Measurements from ENCODE around the gene DRC3. TPM values are rescaled to one million over a fixed set of nuclear protein-coding genes. Genes with fewer than 3 reads are reported as not detected.

DRC3 gene, protein sequence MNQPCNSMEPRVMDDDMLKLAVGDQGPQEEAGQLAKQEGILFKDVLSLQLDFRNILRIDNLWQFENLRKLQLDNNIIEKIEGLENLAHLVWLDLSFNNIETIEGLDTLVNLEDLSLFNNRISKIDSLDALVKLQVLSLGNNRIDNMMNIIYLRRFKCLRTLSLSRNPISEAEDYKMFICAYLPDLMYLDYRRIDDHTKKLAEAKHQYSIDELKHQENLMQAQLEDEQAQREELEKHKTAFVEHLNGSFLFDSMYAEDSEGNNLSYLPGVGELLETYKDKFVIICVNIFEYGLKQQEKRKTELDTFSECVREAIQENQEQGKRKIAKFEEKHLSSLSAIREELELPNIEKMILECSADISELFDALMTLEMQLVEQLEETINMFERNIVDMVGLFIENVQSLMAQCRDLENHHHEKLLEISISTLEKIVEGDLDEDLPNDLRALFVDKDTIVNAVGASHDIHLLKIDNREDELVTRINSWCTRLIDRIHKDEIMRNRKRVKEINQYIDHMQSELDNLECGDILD
- total RNA-seq (1 to 10 TPM in 1 of 5 experiments, under 1 TPM in 1, not detected in 3; 1.00 to 2.4 TPM), polyA plus RNA-seq (under 1 TPM in 1 of 2 donors, not detected in 1; 0.50 TPM), total RNA-seq (0.81 reads per million)

DNA sequence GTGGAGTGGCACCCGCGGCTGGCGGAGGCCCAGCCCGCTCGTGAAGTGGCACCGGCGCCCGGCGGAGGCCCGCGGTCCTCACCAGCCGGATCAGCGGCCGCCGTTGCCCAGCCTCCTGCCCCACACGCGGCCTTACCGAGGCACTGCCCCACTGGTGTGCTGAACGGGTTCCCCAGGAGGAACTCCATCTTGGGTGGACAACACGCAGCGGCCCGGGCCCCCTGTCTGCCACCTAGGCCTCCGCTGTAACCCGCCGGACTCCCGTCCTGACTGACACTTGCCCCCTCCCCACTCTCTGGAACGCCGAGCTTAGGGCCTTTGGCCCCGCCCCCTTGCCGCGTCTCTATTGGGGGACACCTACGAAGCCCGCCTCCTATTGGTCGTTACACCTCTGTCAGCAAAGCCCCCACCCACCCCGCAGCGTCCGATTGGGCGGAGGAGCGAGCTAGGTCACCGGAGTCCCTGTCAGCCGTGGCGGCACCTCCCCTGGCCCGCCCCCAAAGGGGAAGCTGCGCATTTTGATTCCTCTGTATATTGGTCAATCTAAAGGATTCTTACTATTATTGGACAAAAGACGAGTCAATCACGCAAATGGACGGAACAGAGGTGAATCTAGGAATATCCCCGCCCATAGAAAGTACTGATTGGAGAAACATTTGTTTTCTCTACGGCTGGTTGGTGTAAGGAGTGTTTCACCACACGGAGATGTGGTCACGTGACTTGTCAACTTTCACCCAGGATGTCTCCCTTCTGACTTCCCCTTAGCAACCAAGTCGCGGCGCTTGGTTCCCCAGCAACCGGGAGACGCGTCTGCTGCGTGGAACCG is at the start of gene DRC3, which contains the start of gene TOM1L2:
DRC3 (plus strand) TSS at position 737 of the 826 bp plus-strand sequence. CDS start 4,737 bp downstream, outside the sequence.
TOM1L2 (minus strand) TSS at position 275 of the 826 bp plus-strand sequence; CDS start at position 188, 87 bp downstream.
- peak within 1 kb of the TSS; percentile 89 to 98 (median 95) for H3K27ac Mint-ChIP-seq
- peak within 1 kb of the TSS; percentile 70 for H3K4me3 ChIP-seq (ENCODE audit: low read length)
- DNase-seq (peak; percentile 96 to 100 (median 100)), ATAC-seq (peak; percentile 95)
- ChIA-PET POLR2A (interaction anchor here (0.6 to 3.4 kb wide), 11 partner anchors 10 to 293 kb away, joined by 3 to 62 read pairs (median 4); partner anchors contain the start of genes ALKBH5 and SREBF1), CTCF (interaction anchor here (0.6 to 2.8 kb wide), 7 partner anchors 11 to 66 kb away, joined by 3 to 12 read pairs (median 3); no protein-coding TSS in a partner anchor)
- H3K4me1 Mint-ChIP-seq, result peaks cover 30 to 57% (median 45%) of the 10 kb centered on the region in 7 donors
- peaks cover 14 to 26% of the 10 kb centered on the region in 2 donors for H3K4me1 ChIP-seq (ENCODE audit: control insufficient read depth in 2 of 2, insufficient read depth in 2 of 2, low read length in 2 of 2)
- no peaks in the 10 kb centered on the region for H3K36me3 ChIP-seq (ENCODE audit: control insufficient read depth in 2 of 3, insufficient read depth in 3 of 3, low read length in 3 of 3)
- H3K9me3 Mint-ChIP-seq, result no peaks in the 10 kb centered on the region
- peak within 1 kb of the TSS; percentile 85 for H3K27ac ChIP-seq (ENCODE audit: low read depth, low read length)
- H3K4me3 Mint-ChIP-seq, result peak within 1 kb of the TSS; percentile 93 to 98 (median 97)
- H3K36me3 Mint-ChIP-seq, result no peaks in the 10 kb centered on the region
- intact Hi-C loops (cut with micrococcal nuclease), result loop anchor here (1.0 to 10.0 kb wide), 23 partner anchors 12 to 1555 kb away; partner anchors contain the start of genes ALKBH5 (in 2 of the 2), ATPAF2 (in 2 of the 2), DRG2 (in 2 of the 2) and GID4 (in 2 of the 2)
- no peaks in the 10 kb centered on the region for H3K27me3 ChIP-seq (ENCODE audit: control insufficient read depth in 2 of 2, insufficient read depth in 2 of 2, low read length in 2 of 2)
- no peaks in the 10 kb centered on the region for H3K27me3 Mint-ChIP-seq
- no peaks in the 10 kb centered on the region for H3K9me3 ChIP-seq (ENCODE audit: control insufficient read depth in 2 of 3, low read length in 3 of 3)

DNA sequence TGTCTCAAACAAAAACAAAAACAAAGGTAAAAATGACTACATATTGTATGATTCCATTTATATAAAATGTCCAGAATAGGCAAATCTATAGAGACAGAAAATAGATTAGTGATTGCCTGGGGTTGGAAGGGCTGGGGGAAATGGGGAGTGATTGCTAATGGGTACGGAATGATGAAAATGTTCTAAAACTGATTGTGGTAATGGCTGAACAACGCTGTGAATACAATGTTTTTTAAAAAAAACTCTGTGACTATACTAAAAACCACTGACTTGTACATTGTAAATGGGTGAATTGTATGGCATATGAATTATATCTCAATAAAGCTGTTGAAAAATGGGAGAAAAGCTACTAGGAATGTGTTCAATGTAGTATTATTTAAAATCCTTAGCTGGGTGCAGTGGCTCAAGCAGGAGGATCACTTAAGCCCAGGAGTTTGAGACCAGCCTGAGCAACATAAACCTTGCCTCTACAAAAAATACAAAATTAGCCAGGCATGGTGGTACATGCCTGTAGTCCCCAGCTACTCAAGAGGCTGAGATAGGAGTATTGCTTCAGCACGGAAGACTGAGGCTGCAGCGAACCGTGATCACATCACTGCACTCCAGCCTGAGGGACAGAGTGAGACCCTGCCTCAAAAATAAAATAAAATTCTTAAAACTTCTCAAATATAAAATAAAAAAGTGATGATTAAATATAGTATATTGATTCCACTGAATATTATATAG is 48.4 kb upstream of the DRC3 start:
- DNase-seq (no peak), ATAC-seq (no peak)
- H3K9me3 Mint-ChIP-seq, result peaks cover 0 to 2% (median 0%) of the 10 kb centered on the region in 11 donors
- H3K36me3 ChIP-seq (ENCODE audit: control insufficient read depth in 2 of 3, insufficient read depth in 3 of 3, low read length in 3 of 3), result no peaks in the 10 kb centered on the region
- intact Hi-C loops (cut with micrococcal nuclease), result no loop called here
- ChIA-PET CTCF (interaction anchor here (1.1 kb wide), 1 partner anchor 244 kb away, joined by 3 read pairs; no protein-coding TSS in a partner anchor), POLR2A (no interaction called here)
- H3K27me3 Mint-ChIP-seq, result no peaks in the 10 kb centered on the region
- H3K4me1 ChIP-seq (ENCODE audit: control insufficient read depth in 2 of 2, insufficient read depth in 2 of 2, low read length in 2 of 2), result peaks cover 0 to 4% of the 10 kb centered on the region in 2 donors
- H3K27ac ChIP-seq (ENCODE audit: low read depth, low read length), result no peak overlapping the region
- no peak overlapping the region for H3K27ac Mint-ChIP-seq
- H3K4me1 Mint-ChIP-seq, result peaks cover 18 to 50% (median 44%) of the 10 kb centered on the region in 7 donors
- no peak overlapping the region for H3K4me3 ChIP-seq (ENCODE audit: low read length)
- H3K27me3 ChIP-seq (ENCODE audit: control insufficient read depth in 2 of 2, insufficient read depth in 2 of 2, low read length in 2 of 2), result no peaks in the 10 kb centered on the region
- no peaks in the 10 kb centered on the region for H3K9me3 ChIP-seq (ENCODE audit: control insufficient read depth in 2 of 3, low read length in 3 of 3)
- no peak overlapping the region for H3K4me3 Mint-ChIP-seq
- peaks cover 0 to 14% (median 4%) of the 10 kb centered on the region in 5 donors for H3K36me3 Mint-ChIP-seq

DNA sequence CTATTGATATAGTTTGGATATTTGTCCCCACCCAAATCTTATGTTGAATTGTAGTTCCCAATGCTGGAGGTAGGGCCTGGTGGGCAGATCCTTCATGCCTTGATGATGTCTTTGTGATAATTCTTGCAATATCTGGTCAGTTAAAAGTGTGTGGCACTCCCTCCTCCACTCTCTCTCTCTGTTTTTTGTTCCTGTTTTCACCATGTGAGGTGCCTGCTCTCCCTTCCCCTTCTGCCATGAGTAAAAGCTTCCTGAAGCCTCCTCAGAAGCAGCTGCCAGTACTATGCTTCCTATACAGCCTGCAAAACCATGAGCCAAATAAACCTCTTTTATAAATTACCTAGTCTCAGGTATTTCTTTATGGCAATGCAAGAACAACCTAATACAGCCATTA is 47.8 kb upstream of the DRC3 start:
- H3K27ac ChIP-seq (ENCODE audit: low read depth, low read length), result no peak overlapping the region
- no peaks in the 10 kb centered on the region for H3K4me1 ChIP-seq (ENCODE audit: control insufficient read depth in 2 of 2, insufficient read depth in 2 of 2, low read length in 2 of 2)
- ATAC-seq, result no peak
- Mint-ChIP-seq H3K36me3 (peaks cover 0 to 14% (median 4%) of the 10 kb centered on the region in 5 donors), H3K4me1 (peaks cover 13 to 50% (median 42%) of the 10 kb centered on the region in 7 donors), H3K4me3 (no peak overlapping the region), H3K27ac (peak overlapping the region in 3 of 9 donors; percentile 29 to 87 (median 44)), H3K9me3 (peaks cover 0 to 2% (median 0%) of the 10 kb centered on the region in 11 donors), H3K27me3 (no peaks in the 10 kb centered on the region)
- no peak overlapping the region for H3K4me3 ChIP-seq (ENCODE audit: low read length)
- H3K27me3 ChIP-seq (ENCODE audit: control insufficient read depth in 2 of 2, insufficient read depth in 2 of 2, low read length in 2 of 2), result no peaks in the 10 kb centered on the region
- DNase-seq, result no peak
- intact Hi-C loops (cut with micrococcal nuclease), result no loop called here
- no peaks in the 10 kb centered on the region for H3K9me3 ChIP-seq (ENCODE audit: control insufficient read depth in 2 of 3, low read length in 3 of 3)
- CTCF ChIA-PET, result interaction anchor here (1.1 kb wide), 1 partner anchor 244 kb away, joined by 3 read pairs; no protein-coding TSS in a partner anchor
- H3K36me3 ChIP-seq (ENCODE audit: control insufficient read depth in 2 of 3, insufficient read depth in 3 of 3, low read length in 3 of 3), result no peaks in the 10 kb centered on the region
- POLR2A ChIA-PET, result no interaction called here

DNA sequence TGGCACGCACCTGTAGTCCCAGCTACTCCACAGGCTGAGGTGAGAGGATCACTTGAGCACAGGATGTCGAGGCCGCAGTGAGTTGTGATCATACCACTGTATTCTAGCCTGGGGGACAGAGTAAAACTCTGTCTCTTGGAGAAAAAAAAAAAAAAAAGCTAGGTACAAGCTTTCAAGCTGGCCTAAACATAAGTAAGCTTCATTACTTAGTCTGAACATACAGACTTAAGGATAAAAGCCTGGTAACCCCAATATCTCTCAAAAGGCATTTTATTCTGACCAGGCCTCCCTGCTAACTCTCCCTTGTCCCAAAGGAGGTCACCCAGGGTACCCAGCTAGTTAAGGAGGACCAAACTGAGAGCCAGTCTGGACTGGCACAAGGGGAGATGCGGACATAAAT is 46.6 kb upstream of the DRC3 start:
- Histone ChIP-seq H3K36me3 (ENCODE audit: control insufficient read depth in 2 of 3, insufficient read depth in 3 of 3, low read length in 3 of 3) (no peaks in the 10 kb centered on the region), H3K9me3 (ENCODE audit: control insufficient read depth in 2 of 3, low read length in 3 of 3) (no peaks in the 10 kb centered on the region), H3K27ac (ENCODE audit: low read depth, low read length) (no peak overlapping the region), H3K4me1 (ENCODE audit: control insufficient read depth in 2 of 2, insufficient read depth in 2 of 2, low read length in 2 of 2) (no peaks in the 10 kb centered on the region), H3K4me3 (ENCODE audit: low read length) (no peak overlapping the region), H3K27me3 (ENCODE audit: control insufficient read depth in 2 of 2, insufficient read depth in 2 of 2, low read length in 2 of 2) (no peaks in the 10 kb centered on the region)
- CTCF ChIA-PET, result no interaction called here
- Mint-ChIP-seq H3K27ac (peak overlapping the region in 1 of 9 donors; percentile 25), H3K9me3 (peaks cover 0 to under 1% (median 0%) of the 10 kb centered on the region in 11 donors), H3K4me1 (peaks cover 11 to 51% (median 44%) of the 10 kb centered on the region in 7 donors), H3K4me3 (no peak overlapping the region), H3K27me3 (no peaks in the 10 kb centered on the region), H3K36me3 (peaks cover 0 to 14% (median 4%) of the 10 kb centered on the region in 5 donors)
- DNase-seq (no peak), ATAC-seq (no peak)
- POLR2A ChIA-PET, result interaction anchor here (0.6 kb wide), 1 partner anchor 19 kb away, joined by 3 read pairs; no protein-coding TSS in a partner anchor
- intact Hi-C loops (cut with micrococcal nuclease), result no loop called here

DNA sequence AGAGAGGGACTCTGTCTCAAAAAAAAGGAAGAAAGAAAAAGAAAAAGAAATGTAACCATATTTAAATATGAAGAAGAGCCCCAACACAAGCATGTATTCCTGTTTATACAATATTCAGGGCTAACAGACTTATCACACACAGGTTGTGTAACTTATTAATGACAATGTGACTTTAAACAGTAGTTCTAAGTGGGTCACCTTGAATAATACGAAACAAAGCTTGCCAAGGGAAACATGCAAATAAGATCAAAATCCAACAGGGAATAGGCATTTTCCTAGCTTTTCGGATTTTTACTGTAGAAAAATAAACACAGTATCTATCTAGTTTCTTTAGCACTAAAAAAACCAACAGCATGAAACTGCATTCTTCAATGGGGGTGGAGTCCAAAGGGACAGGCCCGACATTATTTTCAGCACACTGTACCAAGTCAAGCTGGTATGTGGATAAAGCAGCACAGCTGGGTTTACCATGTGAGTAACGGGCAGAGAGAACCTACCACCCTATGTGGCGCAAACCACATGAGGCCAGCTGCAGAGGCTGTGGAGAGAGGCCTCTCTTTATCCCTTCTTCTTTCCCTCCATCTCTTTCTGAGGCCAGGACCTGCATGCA is 45.7 kb upstream of the DRC3 start:
- peaks cover 3 to 56% (median 42%) of the 10 kb centered on the region in 7 donors for H3K4me1 Mint-ChIP-seq
- H3K4me1 ChIP-seq (ENCODE audit: control insufficient read depth in 2 of 2, insufficient read depth in 2 of 2, low read length in 2 of 2), result no peaks in the 10 kb centered on the region
- no peak overlapping the region for H3K27ac ChIP-seq (ENCODE audit: low read depth, low read length)
- H3K27me3 Mint-ChIP-seq, result no peaks in the 10 kb centered on the region
- H3K36me3 Mint-ChIP-seq, result peaks cover 0 to 14% (median 1%) of the 10 kb centered on the region in 5 donors
- intact Hi-C loops (cut with micrococcal nuclease), result no loop called here
- CTCF ChIA-PET, result interaction anchor here (0.7 kb wide), 1 partner anchor 361 kb away, joined by 3 read pairs; no protein-coding TSS in a partner anchor
- no peak overlapping the region for H3K4me3 Mint-ChIP-seq
- no peaks in the 10 kb centered on the region for H3K9me3 ChIP-seq (ENCODE audit: control insufficient read depth in 2 of 3, low read length in 3 of 3)
- ATAC-seq (no peak), DNase-seq (no peak)
- no peak overlapping the region for H3K27ac Mint-ChIP-seq
- no peaks in the 10 kb centered on the region for H3K27me3 ChIP-seq (ENCODE audit: control insufficient read depth in 2 of 2, insufficient read depth in 2 of 2, low read length in 2 of 2)
- no peaks in the 10 kb centered on the region for H3K9me3 Mint-ChIP-seq
- no peak overlapping the region for H3K4me3 ChIP-seq (ENCODE audit: low read length)
- POLR2A ChIA-PET, result no interaction called here
- H3K36me3 ChIP-seq (ENCODE audit: control insufficient read depth in 2 of 3, insufficient read depth in 3 of 3, low read length in 3 of 3), result no peaks in the 10 kb centered on the region

Data from naive thymus-derived CD4-positive, alpha-beta T cell (primary cell).